Mesenchymal stem cell (in vitro differentiated cells and primary cell): ENCODE measurements around the gene KCNJ9.

Experiments used
- DNase-seq: peaks from one replicate; pipeline ENCODE4 v3.0.0-alpha.2; 2013
- H2AFZ ChIP-seq: one replicate; pipeline ENCODE4 v1.6.1; 2013; ENCODE audit warnings: low read depth, mild to moderate bottlenecking, control low read depth, inconsistent platforms, low read length, moderate library complexity
- H2AK5ac ChIP-seq: 2 replicates; pipeline ENCODE4 v1.6.1; 2013; ENCODE audit warnings: low read length, moderate library complexity, mild to moderate bottlenecking, inconsistent platforms; ENCODE audit not compliant: severe bottlenecking
- H2BK120ac ChIP-seq: one replicate; pipeline ENCODE4 v1.6.1; 2013; ENCODE audit warnings: low read depth, mild to moderate bottlenecking, inconsistent platforms, low read length, moderate library complexity
- H2BK12ac ChIP-seq, 2 experiments: one replicate each; pipeline ENCODE4 v1.6.1; 2013; ENCODE audit warnings: inconsistent platforms in 2 of 2, low read length in 2 of 2, mild to moderate bottlenecking in 2 of 2, moderate library complexity in 2 of 2, control low read depth in 1 of 2
- H2BK15ac ChIP-seq: one replicate; pipeline ENCODE4 v1.6.1; 2013; ENCODE audit warnings: mild to moderate bottlenecking, low read depth, inconsistent platforms; ENCODE audit not compliant: poor library complexity, severe bottlenecking
- H2BK5ac ChIP-seq: 2 replicates; pipeline ENCODE4 v1.6.1; 2013; ENCODE audit warnings: low read depth, mild to moderate bottlenecking, low read length, control low read depth, inconsistent platforms; ENCODE audit not compliant: poor library complexity, severe bottlenecking
- H3K14ac ChIP-seq, 2 experiments: one replicate each; pipeline ENCODE4 v1.6.1; 2013; ENCODE audit warnings: inconsistent platforms in 2 of 2, low read length in 2 of 2, control low read depth in 1 of 2, mild to moderate bottlenecking in 1 of 2, moderate library complexity in 1 of 2
- H3K18ac ChIP-seq, 2 experiments: one replicate each; pipeline ENCODE4 v1.6.1; 2013; ENCODE audit warnings: inconsistent platforms in 2 of 2, low read length in 2 of 2, control low read depth in 1 of 2, low read depth in 1 of 2, mild to moderate bottlenecking in 1 of 2
- H3K23ac ChIP-seq, 2 experiments: one replicate each; pipeline ENCODE4 v1.6.1; 2013; ENCODE audit warnings: inconsistent platforms in 2 of 2, low read length in 2 of 2, mild to moderate bottlenecking in 2 of 2, moderate library complexity in 2 of 2, control low read depth in 1 of 2
- H3K27ac ChIP-seq: 2 replicates; pipeline ENCODE4 v1.5.1; 2013; ENCODE audit warnings: mild to moderate bottlenecking, moderate library complexity, low read length, control low read depth, inconsistent platforms; ENCODE audit not compliant: poor library complexity, severe bottlenecking
- H3K27me3 ChIP-seq, 2 experiments: 2 replicates each; pipeline versions ENCODE4 v1.6.1 to v1.7.0; 2013; ENCODE audit warnings: low read length in 2 of 2, mild to moderate bottlenecking in 2 of 2, moderate library complexity in 2 of 2, control low read depth in 1 of 2, inconsistent platforms in 1 of 2; ENCODE audit not compliant: control insufficient read depth in 1 of 2, insufficient read depth in 1 of 2
- H3K36me3 ChIP-seq, 2 experiments: 2 replicates each; pipeline versions ENCODE4 v1.6.1 to v1.7.0; 2013; ENCODE audit warnings: low read length in 2 of 2, control low read depth in 1 of 2, inconsistent platforms in 1 of 2, low read depth in 1 of 2, mild to moderate bottlenecking in 1 of 2; ENCODE audit not compliant: insufficient read depth in 2 of 2, control insufficient read depth in 1 of 2
- H3K4ac ChIP-seq, 2 experiments: one replicate each; pipeline ENCODE4 v1.6.1; 2013; ENCODE audit warnings: inconsistent platforms in 2 of 2, low read length in 2 of 2, mild to moderate bottlenecking in 2 of 2, moderate library complexity in 2 of 2, control low read depth in 1 of 2, low read depth in 1 of 2
- H3K4me1 ChIP-seq: 2 replicates; pipeline ENCODE4 v1.6.1; 2013; ENCODE audit warnings: low read depth, low read length, control low read depth; ENCODE audit not compliant: control insufficient read depth, insufficient read depth
- H3K4me2 ChIP-seq: 2 replicates; pipeline ENCODE4 v1.6.1; 2013; ENCODE audit warnings: low read length, mild to moderate bottlenecking, inconsistent platforms; ENCODE audit not compliant: poor library complexity, severe bottlenecking
- H3K4me3 ChIP-seq, 2 experiments: 2 replicates each; pipeline versions ENCODE4 v1.5.1 to v1.7.0; 2013; ENCODE audit warnings: low read length in 2 of 2, mild to moderate bottlenecking in 2 of 2, control low read depth in 1 of 2, low read depth in 1 of 2; ENCODE audit not compliant: insufficient read depth in 1 of 2
- H3K79me1 ChIP-seq: replicated peaks from 2 replicates; pipeline ENCODE4 v1.6.1; 2013; ENCODE audit warnings: mild to moderate bottlenecking, control low read depth, low read length, inconsistent platforms; ENCODE audit not compliant: poor library complexity, severe bottlenecking
- H3K9ac ChIP-seq: 2 replicates; pipeline ENCODE4 v1.7.0; 2013; ENCODE audit warnings: mild to moderate bottlenecking, low read length, moderate library complexity
- H3K9me3 ChIP-seq: 2 replicates; pipeline ENCODE4 v1.7.0; 2013; ENCODE audit warnings: mild to moderate bottlenecking, low read length; ENCODE audit not compliant: control insufficient read depth
- H4K8ac ChIP-seq: one replicate; pipeline ENCODE4 v1.6.1; 2013; ENCODE audit warnings: inconsistent platforms, mild to moderate bottlenecking, low read length, moderate library complexity
- H4K91ac ChIP-seq: one replicate; pipeline ENCODE4 v1.6.1; 2013; ENCODE audit warnings: mild to moderate bottlenecking, low read length, inconsistent platforms
- WGBS: methylation state at CpG from one replicate; pipeline ENCODE4 v1.1.7; 2013; ENCODE audit warnings: mixed read lengths; 5-methylcytosine and 5-hydroxymethylcytosine counted together

KCNJ9 gene

GRCh38 chr1:160053548-160054365, 27.6 kb upstream of the KCNJ9 start:
- H3K9me3 ChIP-seq: no peaks in the 10 kb centered on the region
- no peak overlapping the region for H3K4me2 ChIP-seq
- H2BK15ac ChIP-seq: no peak overlapping the region
- H4K8ac ChIP-seq: no peak overlapping the region
- no peaks in the 10 kb centered on the region for H3K4me1 ChIP-seq
- DNase-seq: no peak
- no peak overlapping the region for H4K91ac ChIP-seq
- no peaks in the 10 kb centered on the region for H3K36me3 ChIP-seq
- H3K14ac ChIP-seq: no peak overlapping the region
- no peak overlapping the region for H2AFZ ChIP-seq
- peaks cover 72 to 86% of the 10 kb centered on the region in 2 experiments for H3K27me3 ChIP-seq
- H3K27ac ChIP-seq: no peak overlapping the region
- H2AK5ac ChIP-seq: no peak overlapping the region
- H2BK120ac ChIP-seq: no peak overlapping the region
- H3K9ac ChIP-seq: no peak overlapping the region
- H3K4ac ChIP-seq: no peak overlapping the region
- no peak overlapping the region for H3K23ac ChIP-seq
- H2BK12ac ChIP-seq: no peak overlapping the region
- no peaks in the 10 kb centered on the region for H3K79me1 ChIP-seq
- H3K4me3 ChIP-seq: no peak overlapping the region
- WGBS: 69% methylated on average over 6 of the region's 7 CpGs
- H2BK5ac ChIP-seq: no peak overlapping the region
- H3K18ac ChIP-seq: no peak overlapping the region

- Histone ChIP-seq H4K91ac (no peak overlapping the region), H3K18ac (no peak overlapping the region), H3K79me1 (no peaks in the 10 kb centered on the region), H3K4me2 (no peak overlapping the region), H4K8ac (no peak overlapping the region), H2AK5ac (no peak overlapping the region), H3K14ac (no peak overlapping the region), H2BK120ac (no peak overlapping the region), H3K27me3 (peaks cover 92 to 94% of the 10 kb centered on the region in 2 experiments), H3K9ac (no peak overlapping the region), H3K9me3 (no peaks in the 10 kb centered on the region), H2BK12ac (no peak overlapping the region), H3K36me3 (no peaks in the 10 kb centered on the region), H2AFZ (no peak overlapping the region), H3K27ac (no peak overlapping the region), H3K4me3 (no peak overlapping the region), H3K4ac (no peak overlapping the region), H2BK5ac (no peak overlapping the region), H3K4me1 (no peaks in the 10 kb centered on the region), H2BK15ac (no peak overlapping the region), H3K23ac (no peak overlapping the region)
- no peak for DNase-seq
- WGBS: 60% methylated on average over 1 of the region's 1 CpG
Observed at GRCh38 chr1:160056648-160057169, 24.6 kb upstream of the KCNJ9 start.

GRCh38 chr1:160058087-160058486, 23.3 kb upstream of the KCNJ9 start:
- DNase-seq: peak; percentile 5
- Histone ChIP-seq H2BK120ac (no peak overlapping the region), H3K4me1 (no peaks in the 10 kb centered on the region), H3K4me3 (no peak overlapping the region), H2AFZ (no peak overlapping the region), H2BK12ac (no peak overlapping the region), H4K91ac (no peak overlapping the region), H3K4ac (no peak overlapping the region), H3K4me2 (no peak overlapping the region), H3K9ac (no peak overlapping the region), H2BK5ac (no peak overlapping the region), H3K14ac (no peak overlapping the region), H3K79me1 (no peaks in the 10 kb centered on the region), H3K23ac (no peak overlapping the region), H2BK15ac (no peak overlapping the region), H2AK5ac (no peak overlapping the region), H3K18ac (no peak overlapping the region), H3K36me3 (no peaks in the 10 kb centered on the region), H4K8ac (no peak overlapping the region), H3K27ac (no peak overlapping the region), H3K9me3 (no peaks in the 10 kb centered on the region), H3K27me3 (peaks cover 89 to 93% of the 10 kb centered on the region in 2 experiments)
- 40% methylated on average over 1 of the region's 2 CpGs for WGBS

- no peak overlapping the region for H2BK15ac ChIP-seq
- H2BK120ac ChIP-seq: no peak overlapping the region
- no peak overlapping the region for H3K18ac ChIP-seq
- H3K4me2 ChIP-seq: no peak overlapping the region
- H3K36me3 ChIP-seq: no peaks in the 10 kb centered on the region
- H3K27me3 ChIP-seq: peaks cover 73 to 90% of the 10 kb centered on the region in 2 experiments
- H4K91ac ChIP-seq: no peak overlapping the region
- no peaks in the 10 kb centered on the region for H3K9me3 ChIP-seq
- H2BK12ac ChIP-seq: no peak overlapping the region
- no peaks in the 10 kb centered on the region for H3K4me1 ChIP-seq
- no peak overlapping the region for H3K4me3 ChIP-seq
- no peaks in the 10 kb centered on the region for H3K79me1 ChIP-seq
- H3K27ac ChIP-seq: no peak overlapping the region
- H3K4ac ChIP-seq: no peak overlapping the region
- no peak overlapping the region for H2AK5ac ChIP-seq
- 70% methylated on average over 11 of the region's 15 CpGs for WGBS
- no peak overlapping the region for H2AFZ ChIP-seq
- H4K8ac ChIP-seq: no peak overlapping the region
- DNase-seq: no peak
- H3K9ac ChIP-seq: no peak overlapping the region
- no peak overlapping the region for H2BK5ac ChIP-seq
- no peak overlapping the region for H3K14ac ChIP-seq
- no peak overlapping the region for H3K23ac ChIP-seq
Observed at GRCh38 chr1:160061369-160062229, 19.7 kb upstream of the KCNJ9 start.
